Non-pigmented ciliary epithelial cell (primary cell): Measurements from ENCODE around the gene GNG13.
"Not testable (repeated sequence)": the region's sequence is repeated elsewhere in the genome, so short reads cannot be mapped to it uniquely, and the experiment has no call there.

Experiments
- DNase-seq: peaks from one replicate; pipeline ENCODE4 v3.0.0-alpha.2; 2010; ENCODE audit warnings: low read depth

The GNG13 gene, protein sequence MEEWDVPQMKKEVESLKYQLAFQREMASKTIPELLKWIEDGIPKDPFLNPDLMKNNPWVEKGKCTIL

DNA sequence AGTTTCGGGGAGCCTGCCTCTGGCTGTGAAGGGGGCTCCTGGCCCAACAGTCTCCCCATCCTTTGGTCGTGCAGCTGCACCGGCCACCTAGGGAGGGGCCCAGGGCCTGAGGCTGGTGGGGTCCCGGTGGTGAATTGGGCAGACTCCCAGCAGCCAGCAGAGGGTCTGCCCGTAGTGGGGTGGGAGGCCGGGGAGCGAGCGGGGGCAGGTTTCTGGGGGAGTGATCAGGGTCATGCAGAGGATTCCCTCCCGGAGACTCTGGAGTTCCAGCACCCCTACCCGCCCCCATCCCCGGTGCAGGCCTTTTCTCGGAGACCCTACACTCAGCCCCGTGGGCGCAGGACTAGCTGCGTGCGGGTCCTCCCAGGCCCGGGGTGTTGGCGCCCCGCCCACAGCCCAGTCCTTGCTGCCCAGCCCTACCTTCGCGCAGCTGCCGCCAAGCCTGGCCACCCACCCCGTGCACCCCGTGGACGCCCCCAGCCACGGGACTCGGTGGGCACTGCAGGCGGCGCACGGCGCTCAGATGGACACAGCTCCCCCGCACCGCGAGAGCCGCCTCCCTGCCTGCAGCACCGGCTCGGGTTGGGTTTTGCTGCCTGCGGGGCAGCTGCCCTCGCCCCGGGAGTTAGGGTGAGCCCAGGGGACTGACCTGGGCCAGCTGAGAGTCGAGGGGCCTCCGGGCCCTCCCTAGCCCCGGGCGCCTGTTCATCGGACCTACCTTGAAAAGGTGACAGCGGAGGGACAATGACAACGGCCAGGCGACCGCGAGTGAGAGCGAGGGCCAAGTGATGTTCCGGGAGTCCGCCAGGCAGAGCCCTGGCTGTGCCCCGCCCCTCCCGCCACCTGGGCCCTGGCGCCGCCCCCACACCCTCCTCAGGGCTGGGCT is at the start of gene GNG13:
Gene GNG13 (minus strand): TSS at position 787 of the 886 bp plus-strand sequence. CDS start 1,657 bp downstream, outside the sequence.
- DNase-seq: no peak

DNA sequence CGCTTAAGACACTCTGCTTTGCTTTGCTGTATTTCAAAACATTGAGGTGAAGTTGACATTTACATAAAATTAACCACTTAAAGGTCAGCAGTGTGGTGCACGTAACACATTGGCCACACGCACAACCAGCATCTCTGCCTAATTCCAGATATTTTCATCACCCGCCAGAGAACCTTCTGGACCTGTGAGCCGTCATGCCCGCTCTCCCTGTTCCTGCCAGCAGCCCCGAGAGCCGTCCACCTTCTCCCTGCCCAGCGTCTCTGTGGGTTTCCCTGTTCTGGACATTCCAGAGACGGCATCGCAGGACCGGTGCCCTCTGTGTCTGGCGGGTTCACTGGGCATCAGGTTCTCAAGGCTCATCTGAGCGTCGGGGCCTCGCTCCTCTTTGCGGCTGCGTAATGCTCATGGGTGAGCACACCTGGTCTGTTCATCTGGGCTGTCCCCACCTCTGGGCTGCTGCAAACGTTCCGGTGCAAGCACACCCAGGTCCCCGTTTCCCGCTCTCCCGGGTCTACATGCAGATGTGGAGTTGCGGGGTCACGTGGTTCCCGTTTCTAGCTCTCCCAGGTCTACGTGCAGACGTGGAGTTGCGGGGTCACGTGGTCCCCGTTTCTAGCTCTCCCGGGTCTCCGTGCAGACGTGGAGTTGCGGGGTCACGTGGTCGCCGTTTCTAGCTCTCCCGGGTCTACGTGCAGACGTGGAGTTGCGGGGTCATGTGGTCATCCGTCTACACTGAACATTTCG is 48.1 kb upstream of the GNG13 start:
- DNase-seq: no peak

DNA sequence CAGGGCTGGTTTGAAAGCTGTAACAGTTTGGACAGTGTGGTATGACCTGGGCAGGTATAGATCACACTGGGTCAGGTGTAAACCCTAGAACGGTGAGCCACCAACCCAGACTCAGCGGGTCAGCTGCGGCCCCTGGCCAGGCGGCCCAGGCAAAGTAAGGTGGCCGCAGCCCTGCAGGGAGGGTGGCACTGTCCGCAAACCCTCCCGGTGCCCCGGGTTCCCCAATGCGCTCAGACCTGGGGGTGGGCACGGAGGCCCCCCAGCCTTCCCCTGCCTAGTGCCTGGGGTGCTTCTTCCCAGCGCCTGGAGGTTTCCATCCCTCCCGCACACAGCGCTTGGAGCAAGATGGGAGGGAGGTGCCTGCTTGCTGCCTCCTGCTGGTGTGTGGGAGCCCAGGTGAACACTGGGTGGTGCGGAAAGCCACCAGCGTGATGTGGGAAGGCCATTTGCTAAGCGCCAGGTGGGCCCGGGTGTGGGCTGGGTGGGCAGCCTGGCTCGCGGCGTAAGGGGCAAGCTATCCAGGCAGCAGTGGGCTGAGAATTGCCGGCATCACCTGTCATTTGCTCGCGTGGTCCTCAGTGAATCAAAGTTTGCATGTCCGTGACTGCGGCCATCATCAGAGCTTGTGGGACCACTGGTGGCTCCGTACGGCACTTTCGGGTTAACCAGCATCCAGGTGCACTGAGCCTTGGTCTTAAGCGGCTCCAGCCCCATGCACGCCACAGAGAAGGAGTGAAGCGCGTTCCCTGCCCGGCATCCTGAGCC is 47.3 kb upstream of the GNG13 start:
- no peak for DNase-seq

DNA sequence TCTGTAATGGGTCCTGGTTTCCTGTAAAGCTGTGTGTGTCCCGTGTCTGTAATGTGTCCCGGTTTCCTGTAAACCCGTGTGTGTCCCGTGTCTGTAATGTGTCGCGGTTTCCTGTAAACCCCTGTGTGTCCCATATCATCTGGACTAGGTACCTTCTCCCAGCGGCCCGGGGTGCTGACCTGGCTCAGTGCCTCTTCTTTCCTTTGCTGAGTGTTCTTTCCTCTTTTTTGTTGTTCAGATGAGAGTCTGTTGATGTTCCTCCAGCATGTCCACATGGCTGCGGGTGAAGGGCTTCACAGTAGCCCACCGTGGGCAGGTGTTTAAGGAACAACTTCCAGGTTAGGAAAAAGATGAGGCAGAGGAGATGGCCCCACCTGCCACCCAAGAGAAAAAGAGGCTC is 46.6 kb upstream of the GNG13 start:
- no peak for DNase-seq

DNA sequence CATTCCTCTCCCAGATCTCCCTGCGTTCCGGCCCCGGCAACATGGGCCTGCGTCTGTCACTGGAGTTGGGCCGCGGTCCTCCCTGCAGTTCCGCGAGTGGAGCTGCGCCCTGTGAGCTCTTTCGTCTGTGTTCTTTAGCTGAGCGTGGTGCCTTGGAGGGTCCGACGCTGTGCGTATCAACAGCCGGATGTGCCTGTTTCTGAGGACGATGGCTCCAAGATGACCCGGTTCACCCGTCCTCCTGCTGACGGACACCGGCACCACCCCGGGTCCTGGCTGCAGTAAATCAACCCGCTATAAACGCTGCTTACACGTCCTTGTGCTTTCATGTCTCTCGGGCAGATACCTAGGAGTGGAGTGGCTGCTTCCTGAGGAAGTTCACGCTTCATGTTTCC is 44.8 kb upstream of the GNG13 start:
- no peak for DNase-seq

DNA sequence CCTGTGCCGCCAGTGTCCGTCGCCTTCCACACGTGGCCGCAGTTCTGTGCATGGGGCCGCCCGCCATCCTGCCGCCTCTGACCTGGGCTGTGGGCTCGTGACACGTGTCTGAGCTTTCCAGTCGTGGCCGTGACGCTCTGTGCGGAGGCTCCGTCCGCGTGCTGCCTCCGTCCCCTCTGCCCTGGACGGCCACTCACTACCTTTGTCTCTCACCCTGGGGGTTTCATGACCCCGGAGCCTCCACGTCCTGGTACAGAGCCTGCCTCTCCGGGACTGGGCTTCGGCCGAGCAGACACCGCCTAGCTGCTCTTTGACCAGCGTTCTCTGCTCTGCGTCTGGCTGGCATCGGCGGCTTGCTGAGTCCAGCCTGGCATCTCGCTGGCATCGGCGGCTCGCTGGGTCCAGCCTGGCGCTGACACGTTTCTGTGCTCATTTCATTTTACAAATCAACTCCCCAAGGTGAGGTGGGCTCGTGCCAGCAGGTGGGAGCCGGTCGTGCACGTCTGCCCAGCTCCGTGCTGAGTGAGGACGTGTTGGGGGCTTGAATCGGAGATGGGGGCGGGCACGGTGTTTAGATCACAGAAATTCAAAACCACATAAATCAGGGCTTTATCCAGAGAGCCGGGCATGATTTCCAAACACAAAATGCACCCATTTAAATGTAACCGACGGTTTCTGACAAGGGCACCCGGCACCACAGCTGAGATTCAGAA is 44.3 kb upstream of the GNG13 start:
- DNase-seq: no peak

DNA sequence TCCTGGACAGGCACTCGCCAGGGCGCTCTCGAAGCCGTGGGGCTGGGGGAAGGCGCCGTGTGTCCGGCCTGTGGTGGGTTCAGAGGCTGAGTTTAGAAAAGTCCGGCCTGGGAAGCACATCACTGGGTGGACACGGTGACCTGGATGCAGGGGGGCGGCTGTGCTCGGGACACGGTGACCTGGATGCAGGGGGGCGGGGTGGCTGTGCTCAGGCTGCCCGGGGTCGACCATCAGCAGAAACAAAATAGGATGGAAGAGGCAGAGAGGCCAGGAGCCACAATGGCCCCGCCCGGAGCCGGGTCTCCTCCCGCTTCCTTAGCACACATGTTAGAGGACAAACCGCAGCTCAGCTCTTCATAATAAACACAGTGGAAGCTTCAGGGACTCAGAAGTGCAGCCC is 43.2 kb upstream of the GNG13 start:
- no peak for DNase-seq

DNA sequence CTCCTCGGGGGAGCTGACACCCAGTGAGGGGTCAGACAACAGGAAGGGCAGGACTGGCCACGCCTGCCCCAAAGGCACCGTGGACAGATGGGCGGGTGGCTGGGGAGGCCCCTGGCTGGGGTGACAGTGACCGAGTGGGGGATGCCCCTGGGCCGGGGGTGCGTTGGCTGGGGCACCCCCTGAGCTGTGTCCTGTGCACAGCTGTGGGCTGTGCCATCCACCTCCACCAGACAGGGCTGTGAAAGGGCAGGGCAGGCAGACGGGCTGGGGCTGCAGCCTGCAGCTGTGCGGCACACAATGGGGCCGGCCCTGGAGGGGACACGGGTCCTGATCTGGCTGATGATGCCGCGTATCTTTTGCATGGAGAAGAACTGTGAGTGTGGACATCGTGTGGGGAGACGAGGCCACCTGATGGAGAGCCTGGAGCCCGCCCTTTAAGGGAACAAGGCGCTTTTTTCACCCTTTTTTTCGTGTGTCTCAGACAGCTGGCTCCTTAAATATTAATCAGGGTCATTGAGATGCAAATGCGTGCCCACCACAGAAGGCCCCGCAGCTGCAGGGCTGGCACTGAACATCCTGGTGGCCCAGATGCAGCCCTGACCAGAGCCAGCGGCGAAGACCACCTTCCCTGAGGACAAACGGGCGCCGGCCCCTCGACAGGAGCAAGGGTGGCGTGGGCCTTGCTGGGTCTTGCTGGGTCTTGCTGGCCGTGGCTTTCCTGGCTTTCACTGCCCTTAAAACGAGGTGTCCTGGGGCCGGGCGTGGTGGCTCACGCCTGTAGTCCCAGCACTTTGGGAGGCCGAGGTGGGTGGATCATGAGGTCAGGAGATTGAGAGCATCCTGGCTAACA is 42.4 kb upstream of the GNG13 start:
- no peak for DNase-seq

DNA sequence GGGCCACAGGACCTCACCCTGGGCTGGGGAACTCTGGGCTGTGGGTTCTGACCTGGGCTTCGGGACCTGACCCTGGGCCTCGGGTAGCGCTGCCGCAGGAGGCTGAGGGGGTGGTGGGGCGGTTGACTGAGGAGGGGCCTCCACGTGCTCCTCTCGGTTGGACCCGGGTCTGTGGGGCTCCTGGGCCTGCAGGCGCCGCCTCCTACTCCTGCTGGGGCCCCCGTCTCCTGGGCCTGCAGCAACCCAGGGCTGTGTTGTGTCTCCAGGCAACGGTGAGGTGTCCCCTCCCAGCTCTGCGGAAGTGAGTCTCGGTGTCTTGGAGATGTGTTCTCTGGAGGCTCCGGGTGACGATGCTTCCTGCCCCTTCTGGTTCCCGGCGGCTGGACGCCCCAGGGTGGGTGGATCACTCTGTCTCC is 41.5 kb upstream of the GNG13 start:
- no peak for DNase-seq

DNA sequence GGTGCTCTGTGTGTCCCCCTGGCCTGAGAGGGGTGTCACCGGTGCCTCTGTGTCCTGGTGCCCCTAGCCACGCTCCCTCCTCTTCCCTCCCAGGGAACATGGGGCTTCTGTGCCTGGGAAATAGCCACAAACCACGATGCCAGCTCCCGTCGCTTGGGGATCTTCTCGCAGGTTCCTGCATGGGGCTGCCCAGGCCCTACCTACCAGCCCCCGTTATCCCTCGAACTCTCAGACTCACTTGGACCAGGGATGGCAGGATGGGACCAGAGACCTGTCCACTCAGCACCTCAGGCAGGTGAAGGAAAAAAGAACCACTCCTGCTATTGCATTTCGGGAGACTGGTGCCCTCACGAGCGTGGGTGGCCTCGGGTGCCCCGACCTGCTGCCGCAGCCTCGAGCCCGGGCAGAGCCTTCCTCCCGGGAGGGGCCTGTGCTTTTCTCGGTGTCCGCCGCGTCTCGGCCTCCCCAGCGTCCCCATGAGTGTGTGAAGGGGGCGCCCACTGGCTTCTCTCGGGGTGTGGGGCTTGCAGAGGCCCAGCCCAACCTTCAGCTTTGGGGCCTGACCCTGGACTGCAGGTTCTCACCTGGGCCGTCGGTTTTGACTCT is 41.0 kb upstream of the GNG13 start:
- no peak for DNase-seq

DNA sequence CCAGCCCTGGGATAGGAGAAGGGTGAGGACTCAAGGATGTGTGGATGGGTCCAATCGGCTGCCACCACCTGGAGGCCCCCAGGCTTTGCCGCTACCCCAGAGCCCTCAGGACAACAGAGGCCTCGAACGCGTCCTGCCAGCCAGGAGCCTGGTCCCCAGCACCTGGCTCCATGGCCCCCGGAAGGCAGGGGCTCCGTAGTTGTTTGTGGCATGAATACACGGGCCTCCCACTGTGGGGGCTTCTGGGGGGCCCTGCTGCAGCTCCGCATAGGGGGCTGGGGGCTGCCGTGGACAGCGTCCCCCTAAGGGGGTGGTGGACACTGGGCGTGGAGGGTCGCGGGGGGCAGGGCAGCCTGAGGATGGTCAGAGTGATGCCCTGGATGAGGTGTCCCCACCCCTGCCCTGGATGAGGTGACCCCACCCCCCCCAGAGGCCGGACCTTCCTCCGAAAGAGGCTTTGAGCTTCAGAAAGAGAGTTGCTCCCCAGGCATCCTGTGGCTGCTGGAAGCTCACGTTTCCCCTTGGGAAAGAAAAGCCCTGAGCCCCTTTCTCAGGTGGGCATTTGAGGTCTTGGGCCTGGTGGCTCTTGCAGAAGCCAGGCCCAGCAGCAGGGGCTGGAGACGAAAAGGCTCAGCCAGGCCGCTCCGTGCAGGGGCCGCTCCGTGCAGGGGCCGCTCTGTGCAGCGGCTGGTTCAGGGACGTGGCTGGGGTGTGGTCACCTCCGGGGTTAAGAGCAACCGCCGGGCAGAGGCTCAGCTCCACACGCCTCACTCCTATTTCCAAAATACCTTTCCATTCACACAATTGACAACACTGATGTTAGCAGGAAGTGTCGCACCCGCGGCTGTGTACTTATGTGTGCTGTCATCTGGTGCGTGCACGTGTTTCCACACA is 40.3 kb upstream of the GNG13 start:
- no peak for DNase-seq

DNA sequence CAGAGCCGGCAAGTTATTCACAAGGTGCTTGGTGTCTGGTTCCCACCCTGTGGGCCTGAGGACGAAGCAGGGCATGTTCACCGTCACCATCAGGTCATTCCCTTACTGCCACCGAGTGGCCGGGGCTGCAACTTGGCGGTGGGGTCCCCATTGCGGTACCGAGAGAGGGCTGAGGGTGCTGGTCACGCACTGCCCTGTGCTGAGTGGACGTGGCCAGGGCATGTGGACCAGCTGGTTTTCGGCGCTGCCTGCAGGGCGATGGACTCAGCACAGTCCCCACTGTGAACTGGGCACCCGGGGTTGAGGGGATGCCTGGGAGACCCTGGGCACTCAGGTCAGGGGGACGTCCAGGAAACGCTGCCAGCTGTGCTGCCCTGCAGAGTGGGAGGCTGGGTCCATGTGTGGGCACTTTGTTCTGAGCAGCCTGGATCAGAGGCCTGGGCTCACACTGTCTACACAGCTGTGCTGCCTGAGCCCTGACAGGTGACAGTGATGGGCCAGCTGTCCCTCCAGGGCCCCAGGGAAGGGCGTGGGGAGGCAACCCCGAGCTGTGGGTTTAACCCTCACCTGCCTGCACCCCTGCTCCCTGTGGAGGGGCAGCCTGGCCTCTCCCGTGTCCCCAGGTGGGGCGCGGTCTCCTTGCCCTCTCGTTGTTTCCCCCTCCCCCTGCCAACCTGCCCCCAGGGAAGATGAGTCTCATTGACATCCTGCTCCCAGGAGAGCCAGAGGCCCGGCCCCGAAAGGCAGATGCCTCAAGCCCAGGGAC is 39.3 kb upstream of the GNG13 start:
- DNase-seq: no peak

DNA sequence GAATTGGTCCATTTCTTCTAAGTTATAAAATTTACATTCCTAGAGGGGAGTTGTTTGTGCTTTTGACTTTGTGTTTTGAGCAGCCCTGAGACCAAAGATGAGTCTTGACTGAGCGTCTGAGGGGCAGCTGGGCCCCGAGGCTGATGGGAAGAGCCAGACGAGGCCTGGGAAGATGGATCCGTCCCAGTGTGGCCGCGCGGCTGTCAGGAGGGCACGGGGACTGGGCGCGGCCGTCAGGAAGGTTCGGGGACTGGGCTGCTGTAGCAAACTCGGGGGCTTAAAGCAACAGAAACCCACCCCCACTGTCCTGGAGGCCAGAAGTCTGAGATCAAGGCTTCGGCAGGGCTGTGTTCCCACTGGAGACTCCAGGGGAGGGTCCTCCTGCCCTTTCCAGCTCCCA is 38.2 kb upstream of the GNG13 start:
- DNase-seq: no peak

DNA sequence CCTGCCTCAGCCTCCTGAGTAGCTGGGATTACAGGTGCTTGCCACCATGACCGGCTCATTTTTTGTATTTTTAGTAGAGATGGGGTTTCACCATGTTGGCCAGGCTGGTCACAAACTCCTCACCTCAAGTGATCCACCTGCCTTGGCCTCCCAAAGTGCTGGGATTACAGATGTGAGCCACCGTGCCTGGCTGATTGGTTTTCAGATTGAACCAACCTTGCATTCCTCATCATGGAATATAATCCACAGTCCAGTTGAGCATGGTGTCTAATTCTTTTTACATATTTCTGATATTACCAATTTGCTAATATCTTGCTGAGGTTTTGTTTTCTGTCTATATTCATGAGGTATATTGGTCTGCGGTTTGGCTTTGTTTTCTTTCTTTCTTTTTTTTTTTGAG is 36.3 kb upstream of the GNG13 start:
- not testable (repeated sequence) for DNase-seq

DNA sequence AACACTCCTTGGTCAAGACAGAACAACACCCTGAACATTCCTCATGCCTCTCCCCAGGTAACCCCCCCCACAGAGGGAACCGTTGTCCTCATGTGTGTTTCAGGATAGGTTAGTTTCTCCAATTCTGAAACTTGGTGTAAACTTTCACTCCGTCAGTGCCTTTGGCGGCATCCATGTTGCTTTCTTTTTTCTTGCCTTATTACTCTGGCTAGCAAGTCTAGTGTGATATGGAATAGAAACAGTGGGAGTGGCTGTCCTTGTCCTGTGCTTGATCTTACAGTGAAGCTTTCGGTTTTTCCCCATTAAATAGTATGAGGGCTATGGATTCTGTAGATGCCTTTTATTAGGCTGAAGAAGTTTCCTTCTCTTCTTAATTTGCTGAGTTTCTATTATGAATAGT is 35.7 kb upstream of the GNG13 start:
- DNase-seq: no peak

DNA sequence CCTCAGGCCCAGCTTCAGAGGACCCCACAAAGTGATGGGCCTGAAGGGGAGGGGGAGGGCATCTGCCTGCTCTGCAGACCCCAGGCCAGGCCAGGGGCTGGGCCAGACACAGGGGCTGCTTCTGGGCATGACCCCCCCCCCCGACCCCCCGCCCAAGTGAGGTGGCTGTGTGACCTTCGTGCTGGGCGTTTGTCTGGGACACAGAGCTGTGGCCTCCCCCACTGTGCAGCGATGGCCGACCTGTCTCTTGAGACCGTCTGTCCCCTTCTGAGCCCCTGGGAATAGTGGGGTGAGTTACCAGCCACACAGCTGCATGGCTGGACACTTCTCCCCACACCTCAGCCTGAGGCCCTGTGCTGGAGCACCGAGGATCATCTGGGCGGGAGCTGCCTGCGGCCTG is 34.8 kb upstream of the GNG13 start:
- no peak for DNase-seq

DNA sequence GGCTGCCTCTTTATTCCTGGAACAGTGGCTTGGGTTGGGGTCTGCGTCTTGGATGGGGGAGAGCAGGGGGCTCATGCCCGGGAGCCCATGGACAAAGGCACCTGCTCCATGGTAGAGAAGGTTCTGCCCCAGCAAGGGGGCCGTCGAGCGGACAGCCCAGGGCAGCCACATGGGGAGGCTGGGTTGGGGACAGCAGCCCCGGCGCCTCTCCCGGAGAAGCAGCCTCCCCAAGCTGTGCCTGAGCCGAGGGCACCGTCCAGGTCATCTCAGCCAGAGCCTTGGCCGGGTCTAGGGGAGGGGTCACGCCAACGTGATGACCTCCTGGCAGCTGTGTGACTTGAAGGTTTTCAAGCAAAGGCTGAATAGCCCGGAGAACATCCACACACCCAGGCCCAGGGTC is 32.9 kb upstream of the GNG13 start:
- DNase-seq: no peak

DNA sequence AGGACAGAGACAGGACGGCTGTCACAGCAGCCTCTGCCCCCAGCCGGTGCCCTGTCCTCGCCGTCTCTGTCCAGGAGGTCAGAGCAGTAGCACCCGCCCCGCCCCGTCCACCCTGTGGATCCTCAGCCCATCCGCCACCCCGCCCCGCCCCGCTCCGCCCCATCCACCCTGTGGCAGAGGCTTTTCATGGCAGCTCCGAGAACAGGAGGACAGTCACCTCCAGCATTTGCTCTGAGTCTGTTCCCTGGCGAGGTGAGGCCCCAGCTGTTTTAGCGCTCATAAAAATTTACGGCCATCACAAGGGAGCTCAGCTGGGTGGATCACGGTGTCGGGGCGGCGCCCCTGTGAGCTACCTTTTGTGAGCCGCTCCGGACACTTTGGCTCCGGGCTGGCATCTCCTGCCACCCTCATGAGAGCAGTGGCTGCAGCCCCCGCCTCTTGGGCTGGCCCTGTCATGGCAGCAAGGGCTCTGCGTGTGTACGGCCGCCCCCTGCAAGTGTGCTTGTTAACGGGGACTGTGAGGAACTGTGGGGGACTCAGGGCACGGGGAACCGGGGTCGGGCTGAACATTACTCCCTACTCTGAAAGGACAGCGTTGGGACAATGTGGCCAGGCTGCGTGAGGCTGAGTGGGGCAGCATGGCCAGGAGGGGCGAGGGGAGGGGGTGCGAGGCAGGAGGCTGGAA is 32.3 kb upstream of the GNG13 start:
- DNase-seq: no peak
